ENCODE data around the gene PIK3CD.
"Not testable (repeated sequence)": the region's sequence is repeated elsewhere in the genome, so short reads cannot be mapped to it uniquely, and the experiment has no call there.

The PIK3CD gene

GRCh38 chr1:9746211-9746610 is 94.7 kb downstream of the PIK3CD start:
- DNase-seq, result no peak

DNA sequence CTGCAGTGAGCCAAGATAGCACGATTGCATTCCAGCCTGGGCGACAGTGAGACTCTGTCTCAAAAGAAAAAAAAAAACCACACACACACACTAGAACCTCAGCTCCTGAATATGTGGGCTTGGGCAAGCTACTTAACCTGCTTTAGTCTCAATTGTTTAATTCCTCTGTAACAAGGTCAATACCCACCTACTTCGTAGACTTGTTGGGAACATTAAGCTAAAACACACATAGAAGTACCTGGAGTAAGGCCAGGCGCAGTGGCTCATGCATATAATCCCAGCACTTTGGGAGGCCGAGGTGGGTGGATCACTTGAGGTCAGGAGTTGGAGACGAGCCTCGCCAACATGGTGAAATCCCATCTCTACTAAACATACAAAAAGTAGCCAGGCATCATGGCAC is 95.1 kb downstream of the PIK3CD start:
- DNase-seq, result no peak

DNA sequence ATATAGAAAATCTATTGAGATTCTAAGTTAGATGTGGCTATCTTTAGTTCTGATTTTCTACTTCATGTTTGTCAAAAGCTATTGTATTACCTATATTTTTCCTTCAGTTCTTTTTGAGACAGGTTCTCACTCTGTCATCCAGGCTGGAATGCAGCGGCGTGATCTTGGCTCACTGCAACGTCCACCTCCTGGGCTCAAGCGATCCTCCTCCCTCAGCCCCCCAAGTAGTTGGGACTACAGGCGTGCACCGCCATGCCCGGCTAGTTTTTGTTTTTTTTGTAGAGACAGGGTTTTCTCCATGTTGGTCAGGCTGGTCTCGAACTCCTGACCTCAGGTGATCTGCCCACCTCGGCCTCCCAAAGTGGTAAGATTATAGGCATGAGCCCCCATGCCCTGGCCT is 96.9 kb downstream of the PIK3CD start:
- not testable (repeated sequence) for DNase-seq

DNA sequence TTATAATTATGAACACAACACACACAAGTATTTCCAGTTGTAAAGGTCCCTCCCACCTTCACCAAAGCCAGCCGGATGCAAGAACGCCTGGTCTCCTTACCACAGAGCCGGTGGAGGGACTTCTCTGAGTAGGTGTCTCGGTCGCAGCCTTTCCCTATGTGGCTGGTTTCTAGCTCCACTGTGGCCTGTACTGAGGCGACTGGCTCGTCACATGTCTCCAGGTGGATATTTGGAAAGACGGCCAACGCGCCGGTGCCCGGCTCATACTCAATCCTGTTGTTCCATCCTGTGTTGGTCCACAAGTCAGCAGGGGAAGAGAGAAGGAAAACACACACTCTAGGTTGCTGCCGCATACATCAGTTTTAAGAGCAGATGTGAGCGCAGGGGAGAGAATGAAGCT is 97.8 kb downstream of the PIK3CD start:
- DNase-seq, result no peak

DNA sequence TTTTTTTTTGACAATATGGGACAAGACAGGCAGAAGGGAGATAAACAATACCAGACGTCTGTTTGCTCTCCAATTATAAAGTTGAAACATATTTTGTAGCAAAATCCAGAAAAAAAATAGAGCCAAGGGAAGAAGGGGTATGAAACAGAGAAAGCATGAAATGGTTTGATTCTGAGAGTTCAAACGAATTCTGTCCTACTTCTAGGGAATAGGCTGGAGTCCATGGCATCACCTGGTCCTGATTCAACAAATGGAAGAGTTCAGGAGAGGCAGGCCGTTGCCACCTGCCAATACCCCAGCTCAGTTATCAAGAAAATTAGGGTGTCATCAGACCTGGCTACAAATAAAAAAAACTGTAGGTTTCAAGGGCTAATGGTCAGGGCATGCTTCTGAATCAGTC is 100.4 kb downstream of the PIK3CD start:
- DNase-seq, result no peak

- peak; percentile 67 for DNase-seq
Measured at GRCh38 chr1:9753121-9753531, 101.6 kb downstream of the PIK3CD start.

DNA sequence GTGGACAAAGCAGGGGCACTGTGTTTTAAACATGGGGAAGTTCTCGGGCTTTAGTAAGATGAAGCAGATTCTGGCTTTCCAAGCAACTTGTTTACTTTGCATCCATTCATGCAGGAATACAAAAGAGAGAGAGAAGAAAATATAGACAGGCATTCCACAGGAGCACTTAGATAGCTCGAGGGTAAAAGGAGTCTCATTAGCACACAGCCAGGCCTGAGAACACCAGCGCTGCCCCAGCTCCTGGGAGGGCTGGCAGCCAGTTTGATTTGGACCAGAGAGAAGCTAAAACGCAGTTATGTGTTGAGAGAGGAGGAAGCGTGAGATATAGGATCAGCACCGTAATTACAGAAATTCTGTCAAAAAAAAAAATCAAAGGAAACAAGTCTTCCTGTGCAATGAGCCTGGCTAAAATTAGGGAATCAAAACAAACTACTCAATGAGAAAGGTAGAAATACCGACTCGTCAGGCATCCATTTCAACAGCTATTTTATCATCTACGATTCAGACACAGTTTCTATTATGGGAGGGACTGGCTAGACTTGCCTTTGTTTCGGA is 104.0 kb downstream of the PIK3CD start:
- no peak for DNase-seq

- no peak for DNase-seq
Measured at GRCh38 chr1:9758559-9759121, 107.1 kb downstream of the PIK3CD start.

DNA sequence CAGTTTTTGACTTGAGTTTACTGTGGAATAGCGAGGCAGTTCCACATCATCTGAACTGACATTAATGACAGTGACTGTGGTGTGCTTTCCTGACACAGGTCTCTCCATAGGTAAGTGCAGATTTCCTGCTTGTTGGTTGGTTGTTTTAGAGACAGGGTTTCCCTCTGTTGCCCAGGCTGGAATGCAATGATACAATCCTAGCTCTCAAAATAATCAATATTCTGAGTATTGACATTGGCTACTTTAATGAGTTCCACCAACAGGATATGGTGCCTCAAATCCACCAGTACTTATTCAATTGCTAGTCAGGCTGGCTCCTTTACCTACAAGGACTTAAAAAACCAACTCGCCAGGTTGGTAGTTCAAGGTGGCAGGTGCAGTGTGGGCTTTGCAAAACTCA is 108.4 kb downstream of the PIK3CD start:
- no peak for DNase-seq

DNA sequence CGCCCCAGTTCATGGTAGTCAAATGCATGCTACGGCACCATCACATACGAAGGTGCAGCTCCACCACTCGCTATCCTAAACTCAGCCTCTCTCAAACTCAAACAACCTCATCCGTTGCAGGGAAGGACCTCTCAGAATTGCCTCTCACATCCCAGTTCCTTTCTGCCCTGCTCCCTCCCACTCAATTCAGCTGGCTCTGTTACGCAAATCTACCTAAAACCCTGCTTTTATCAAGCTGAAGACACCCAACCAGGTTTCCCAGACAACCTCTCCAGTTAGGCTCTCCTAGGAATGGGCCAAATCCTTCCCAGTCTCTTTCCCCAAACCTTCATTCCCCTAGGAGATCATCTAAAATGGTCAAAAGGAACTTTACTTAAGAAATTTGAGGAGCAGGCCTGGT is 109.3 kb downstream of the PIK3CD start:
- no peak for DNase-seq

- no peak for DNase-seq
Measured at GRCh38 chr1:9761855-9762254, 110.3 kb downstream of the PIK3CD start.

DNA sequence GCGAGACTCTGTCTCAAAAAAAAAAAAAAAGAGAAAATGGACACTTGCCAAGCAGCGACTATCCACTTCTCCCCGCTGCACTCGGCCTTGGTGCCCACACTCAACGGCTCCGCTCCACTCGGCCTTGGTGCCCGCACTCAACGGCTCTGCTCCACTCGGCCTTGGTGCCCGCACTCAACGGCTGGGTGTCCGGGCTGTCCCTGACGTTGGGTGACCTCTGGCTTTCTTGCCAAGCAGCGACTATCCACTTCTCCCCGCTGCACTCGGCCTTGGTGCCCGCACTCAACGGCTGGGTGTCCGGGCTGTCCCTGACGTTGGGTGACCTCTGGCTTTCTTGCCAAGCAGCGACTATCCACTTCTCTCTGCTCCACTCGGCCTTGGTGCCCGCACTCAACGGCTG is 110.9 kb downstream of the PIK3CD start:
- not testable (repeated sequence) for DNase-seq

DNA sequence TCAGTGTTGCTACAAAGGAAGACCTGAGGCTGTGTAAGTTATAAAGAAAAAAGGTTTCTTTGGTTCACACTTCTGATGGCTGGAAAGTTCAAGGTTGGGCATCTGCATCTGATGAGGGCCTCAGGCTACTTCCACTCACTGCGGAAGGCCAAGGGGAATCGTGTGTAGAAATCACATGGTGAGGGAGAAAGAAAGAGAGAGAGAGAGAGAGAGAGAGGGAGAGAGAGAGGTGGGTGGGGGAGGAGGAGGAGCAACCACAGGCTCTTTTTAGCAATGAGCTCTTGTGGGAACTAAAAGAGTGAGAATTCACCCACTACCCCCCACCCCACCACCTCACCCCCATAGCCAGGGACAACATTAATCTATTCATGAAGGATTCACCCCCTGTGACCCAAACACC is 112.4 kb downstream of the PIK3CD start:
- DNase-seq, result no peak

GRCh38 chr1:9764550-9764949 is 113.0 kb downstream of the PIK3CD start:
- DNase-seq, result no peak

DNA sequence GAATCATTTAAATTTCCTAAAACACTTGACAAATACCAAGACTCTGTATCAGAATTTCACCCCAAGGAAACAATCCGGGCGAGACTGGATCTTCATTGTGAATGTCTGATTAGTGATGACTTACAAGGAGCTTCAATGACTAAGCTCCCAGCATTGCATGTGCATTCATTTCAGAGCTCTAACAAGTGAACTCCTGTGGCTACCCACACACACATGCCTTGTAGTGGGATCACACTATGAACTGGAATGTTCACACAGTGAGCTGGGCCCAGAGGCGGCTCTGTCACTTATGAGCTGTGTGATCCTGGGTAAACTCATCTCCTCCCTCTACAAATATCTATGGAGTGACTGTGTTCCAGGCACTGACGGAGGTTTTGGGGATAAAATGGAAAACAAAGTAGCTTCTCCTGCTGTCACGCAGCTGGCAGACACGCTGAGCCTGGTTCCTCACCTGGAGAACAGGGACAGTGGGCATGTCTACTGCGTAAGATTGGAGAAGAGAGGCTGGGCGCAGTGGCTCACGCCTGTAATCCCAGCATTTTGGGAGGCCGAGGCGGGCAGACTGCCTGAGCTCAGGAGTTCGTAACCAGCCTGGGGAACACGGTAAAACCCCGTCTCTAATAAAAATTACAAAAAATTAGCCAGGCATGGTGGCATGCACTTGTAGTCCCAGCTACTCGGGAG is 115.4 kb downstream of the PIK3CD start:
- peak; percentile 99 for DNase-seq

DNA sequence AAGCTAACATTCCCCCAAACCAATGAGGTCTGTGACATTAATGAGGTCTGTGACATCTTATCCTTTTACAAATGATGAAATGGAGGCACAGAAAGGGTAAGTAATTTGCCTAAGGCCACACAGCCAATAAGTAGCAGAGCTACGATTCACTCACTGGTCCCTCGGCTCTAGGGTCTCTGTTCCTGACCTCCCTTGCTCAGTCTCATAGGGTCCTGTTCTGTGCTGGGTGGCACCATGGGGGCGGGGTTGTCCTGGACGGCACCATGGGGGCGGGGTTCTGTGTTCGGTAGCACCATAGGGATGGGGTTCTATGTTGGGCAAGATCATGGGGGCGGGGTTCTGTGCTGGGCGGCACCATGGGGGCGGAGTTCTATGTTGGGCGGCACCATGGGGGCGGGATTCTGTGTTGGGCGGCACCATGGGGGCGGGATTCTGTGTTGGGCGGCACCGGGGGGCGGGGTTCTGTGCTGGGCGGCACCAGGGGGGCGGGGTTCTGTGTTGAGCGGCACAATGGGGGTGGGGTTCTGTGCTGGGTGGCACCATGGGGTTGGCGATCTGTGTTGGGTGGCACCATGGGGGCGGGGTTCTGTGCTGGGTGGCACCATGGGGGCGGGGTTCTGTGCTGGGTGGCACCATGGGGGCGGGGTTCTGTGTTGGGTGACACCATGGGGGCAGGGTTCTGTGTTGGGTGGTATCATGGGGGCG is 116.6 kb downstream of the PIK3CD start:
- no peak for DNase-seq

GRCh38 chr1:9768983-9769382 is 117.5 kb downstream of the PIK3CD start:
- no peak for DNase-seq

DNA sequence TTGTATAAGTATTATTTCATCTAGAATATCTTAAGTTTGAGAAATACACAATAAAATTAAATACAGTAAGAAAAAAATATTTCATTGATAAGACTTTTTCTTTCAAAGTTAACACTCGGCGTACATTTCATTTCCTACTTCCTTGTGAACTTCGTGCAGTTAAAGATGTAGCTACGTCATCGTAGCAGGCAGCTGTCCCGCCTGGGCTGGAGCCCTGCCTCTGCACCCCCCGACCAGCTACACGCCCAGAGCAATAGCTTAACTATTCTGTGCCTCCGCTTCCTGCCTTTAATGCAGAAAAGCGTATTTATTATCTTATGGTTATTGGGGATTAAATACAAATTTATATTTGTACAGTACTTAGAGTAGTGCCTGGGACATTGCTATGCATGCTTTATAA is 118.8 kb downstream of the PIK3CD start:
- no peak for DNase-seq

DNA sequence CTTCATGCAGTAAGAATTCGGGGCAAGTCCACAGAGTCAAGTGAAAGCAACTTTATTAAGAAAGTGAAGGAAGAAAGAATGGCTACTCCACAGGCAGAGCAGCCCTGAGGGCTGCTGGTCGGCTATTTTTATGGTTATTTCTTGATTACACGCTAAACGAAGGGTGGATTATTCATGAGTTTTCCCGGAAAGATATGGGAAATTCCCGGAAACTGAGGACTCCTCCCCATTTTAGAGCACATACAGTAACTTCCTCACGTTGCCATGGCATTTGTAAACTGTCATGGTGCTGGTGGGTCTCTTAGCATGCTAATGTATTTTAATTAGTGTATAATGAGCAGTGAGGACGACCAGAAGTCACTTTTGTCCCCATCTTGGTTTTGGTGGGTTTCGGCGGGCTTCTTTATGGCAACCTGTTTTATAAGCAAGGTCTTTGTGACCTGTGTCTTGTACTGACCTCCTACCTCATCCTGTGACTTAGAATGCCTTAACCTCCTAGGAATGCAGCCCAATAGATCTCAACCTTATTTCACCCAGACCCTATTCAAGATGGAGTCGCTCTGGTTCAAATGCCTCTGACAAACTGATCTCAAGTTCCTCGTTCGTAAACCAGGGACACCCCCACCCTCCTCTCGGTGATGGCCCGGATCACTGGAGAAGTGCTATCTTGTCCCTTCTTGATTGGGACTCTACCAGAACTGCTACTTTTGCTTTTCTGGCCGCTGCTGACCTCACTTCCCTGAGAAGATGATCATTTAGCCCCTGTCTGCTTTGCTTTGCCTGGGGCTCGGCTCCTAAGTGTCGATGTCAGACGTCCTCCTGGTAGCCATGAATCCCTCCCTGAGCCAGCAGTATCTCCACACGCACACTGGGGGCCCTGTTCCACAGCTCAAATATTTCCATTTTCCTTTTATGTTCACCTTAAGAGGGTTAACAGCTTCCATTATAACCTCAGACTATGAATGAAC is 123.5 kb downstream of the PIK3CD start:
- no peak for DNase-seq

DNA sequence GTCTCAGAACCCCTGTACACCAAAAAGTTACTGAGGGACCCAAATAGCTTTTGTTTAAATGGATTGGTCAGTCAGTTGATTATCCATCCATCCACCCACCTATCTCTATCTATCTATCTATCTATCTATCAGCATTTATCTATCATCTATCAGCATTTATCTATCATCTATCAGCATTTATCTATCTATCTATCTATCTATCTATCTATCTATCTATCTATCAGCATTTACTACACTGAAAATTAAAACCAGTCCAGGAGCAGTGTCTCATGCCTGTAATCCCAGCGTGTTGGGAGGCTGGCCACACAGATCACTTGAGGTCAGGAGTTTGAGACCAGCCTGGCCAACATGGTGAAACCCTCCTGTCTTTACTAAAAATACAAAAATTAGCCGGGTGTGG is 125.2 kb downstream of the PIK3CD start:
- DNase-seq, result no peak
